Spleen (tissue), 7 donors: ENCODE measurements around the gene MED23.

Experiments
- CTCF ChIP-seq, 11 experiments: fragments of 200-600 bp in 7 of 11; fragments of 450-650 bp in 4 of 11; sonication (generic) in 4 of 11; IDR thresholded peaks in 8 of 11; conservative IDR thresholded peaks in 3 of 11; 1 replicate in 7 of 11; 2 replicates in 4 of 11; pipeline versions ENCODE4 v1.4.0 to v1.8.0; 2016 to 2021; ENCODE audit warnings: antibody characterized with exemption in 11 of 11, inconsistent platforms in 4 of 11, mild to moderate bottlenecking in 1 of 11
- POLR2AphosphoS5 ChIP-seq, 3 donors: sonication (generic); formaldehyde crosslinking; IDR thresholded peaks; one replicate each; pipeline ENCODE4 v1.5.1; 2017; ENCODE audit warnings: antibody characterized with exemption in 3 of 3
- donor health status: DM: no; HTN: no; CAD: no; lungs with moderate emphysema.
- donor health status: DM: no; HTN: no; CAD: no.
- donor health status: DM: no; HTN: no; CAD: no.

- no peak for TF ChIP-seq CTCF (IDR thresholded peaks at IDR 0.05 in 8 of 11, conservative IDR thresholded peaks at IDR 0.05 in 3 of 11)
- TF ChIP-seq POLR2AphosphoS5 (IDR thresholded peaks at IDR 0.05), result no peak
Measured at GRCh38 chr6:131640100-131640499, 12.1 kb upstream of the MED23 start.
